Subcutaneous abdominal adipose tissue (tissue), 5 donors: ENCODE results near the gene CPNE4.

Source experiments
- H3K27ac ChIP-seq: one replicate; pipeline ENCODE4 v1.7.0; 2013; ENCODE audit warnings: low read depth, mild to moderate bottlenecking, inconsistent platforms, low read length, moderate library complexity
- H3K27me3 ChIP-seq, 5 donors: one replicate each; pipeline ENCODE4 v1.7.0; 2013; ENCODE audit warnings: low read length in 5 of 5, inconsistent platforms in 1 of 5; ENCODE audit not compliant: control insufficient read depth in 5 of 5, insufficient read depth in 4 of 5
- H3K36me3 ChIP-seq, 5 donors: one replicate each; pipeline ENCODE4 v1.7.0; 2013; ENCODE audit warnings: low read length in 5 of 5; ENCODE audit not compliant: control insufficient read depth in 5 of 5, insufficient read depth in 5 of 5
- H3K4me1 ChIP-seq, 5 donors: one replicate each; pipeline ENCODE4 v1.7.0; 2013; ENCODE audit warnings: low read length in 5 of 5, mild to moderate bottlenecking in 3 of 5, moderate library complexity in 1 of 5; ENCODE audit not compliant: control insufficient read depth in 5 of 5, insufficient read depth in 5 of 5
- H3K4me3 ChIP-seq, 5 donors: one replicate each; pipeline ENCODE4 v1.7.0; 2013; ENCODE audit warnings: low read length in 5 of 5, low read depth in 1 of 5
- H3K9ac ChIP-seq, 5 donors: one replicate each; pipeline ENCODE4 v1.7.0; 2013; ENCODE audit warnings: low read length in 5 of 5, mild to moderate bottlenecking in 4 of 5, moderate library complexity in 3 of 5
- H3K9me3 ChIP-seq, 5 donors: one replicate each; pipeline ENCODE4 v1.7.0; 2013; ENCODE audit warnings: low read length in 5 of 5; ENCODE audit not compliant: control insufficient read depth in 5 of 5
- donor health status: healthy.
- donor health status: healthy.
- donor health status: healthy.
- donor health status: healthy.
- donor health status: healthy.

CPNE4 gene

DNA sequence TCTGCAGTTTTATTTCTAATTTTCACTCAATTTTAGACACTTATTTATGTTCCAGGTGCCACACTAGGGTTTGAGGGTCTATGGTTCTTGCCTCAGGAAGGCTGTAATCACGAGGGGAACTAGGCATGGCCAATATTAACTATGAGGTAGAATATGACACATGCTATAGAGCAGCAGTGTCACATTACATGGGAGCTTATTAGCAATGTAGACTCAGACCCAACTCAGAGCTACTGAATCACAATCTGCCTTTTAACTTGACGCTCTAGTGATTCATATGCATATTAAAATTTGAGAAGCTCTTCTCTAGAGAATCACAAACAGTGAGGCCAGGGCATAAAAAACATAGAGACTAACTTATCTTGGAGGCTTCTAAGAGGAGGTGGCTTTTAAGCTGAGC is 499.2 kb downstream of the CPNE4 start:
- no peak overlapping the region for H3K27ac ChIP-seq
- peaks cover 0 to 5% (median 3%) of the 10 kb centered on the region in 5 donors for H3K9me3 ChIP-seq
- no peaks in the 10 kb centered on the region for H3K27me3 ChIP-seq
- H3K4me3 ChIP-seq, result no peak overlapping the region
- H3K36me3 ChIP-seq, result no peaks in the 10 kb centered on the region
- no peak overlapping the region for H3K9ac ChIP-seq
- H3K4me1 ChIP-seq, result peaks cover 0 to 4% (median 0%) of the 10 kb centered on the region in 5 donors

DNA sequence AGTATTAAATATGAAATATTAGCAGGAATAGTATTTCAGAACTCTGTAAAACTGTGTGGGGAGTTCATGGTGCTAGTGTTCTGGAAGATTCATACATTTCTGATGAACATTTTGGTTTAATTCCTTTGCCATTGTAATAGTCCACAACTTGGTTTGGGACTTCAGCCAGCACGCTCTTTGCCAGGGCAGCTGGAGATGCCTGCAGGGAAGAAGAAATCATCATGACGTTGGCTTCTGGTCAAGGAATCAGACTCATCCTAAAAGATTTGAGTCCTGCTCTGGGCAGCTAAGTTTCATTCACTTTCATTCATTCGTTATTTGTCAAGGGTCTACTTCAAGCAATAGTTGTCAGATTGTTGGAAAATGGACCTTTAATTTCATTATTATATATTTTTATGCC is 499.7 kb downstream of the CPNE4 start:
- Histone ChIP-seq H3K36me3 (no peaks in the 10 kb centered on the region), H3K9me3 (peaks cover 0 to 5% (median 3%) of the 10 kb centered on the region in 5 donors), H3K27me3 (no peaks in the 10 kb centered on the region), H3K27ac (no peak overlapping the region), H3K4me1 (peaks cover 0 to 4% (median 0%) of the 10 kb centered on the region in 5 donors), H3K4me3 (no peak overlapping the region), H3K9ac (no peak overlapping the region)

DNA sequence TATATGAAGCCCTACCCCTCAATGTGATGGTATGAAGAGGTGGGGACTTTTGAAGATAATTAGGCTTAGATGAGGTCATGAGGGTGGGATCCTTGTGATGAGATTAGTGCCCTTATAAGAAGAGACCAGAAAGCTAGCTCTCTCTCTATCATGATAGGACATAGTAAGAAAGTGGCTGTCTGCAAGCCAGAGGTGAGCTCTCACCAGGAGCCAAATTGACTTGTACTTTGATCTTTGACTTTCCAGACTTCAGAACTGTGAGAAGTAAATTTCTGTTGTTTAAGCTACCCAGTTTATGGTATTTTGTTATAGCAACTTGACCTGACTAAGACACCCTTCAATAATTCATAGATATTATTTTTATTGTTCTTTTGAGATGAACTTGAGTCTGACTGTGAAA is 502.2 kb downstream of the CPNE4 start:
- Histone ChIP-seq H3K4me3 (no peak overlapping the region), H3K9me3 (peaks cover 0 to 3% (median 0%) of the 10 kb centered on the region in 5 donors), H3K27ac (no peak overlapping the region), H3K27me3 (no peaks in the 10 kb centered on the region), H3K9ac (no peak overlapping the region), H3K36me3 (no peaks in the 10 kb centered on the region), H3K4me1 (no peaks in the 10 kb centered on the region)

DNA sequence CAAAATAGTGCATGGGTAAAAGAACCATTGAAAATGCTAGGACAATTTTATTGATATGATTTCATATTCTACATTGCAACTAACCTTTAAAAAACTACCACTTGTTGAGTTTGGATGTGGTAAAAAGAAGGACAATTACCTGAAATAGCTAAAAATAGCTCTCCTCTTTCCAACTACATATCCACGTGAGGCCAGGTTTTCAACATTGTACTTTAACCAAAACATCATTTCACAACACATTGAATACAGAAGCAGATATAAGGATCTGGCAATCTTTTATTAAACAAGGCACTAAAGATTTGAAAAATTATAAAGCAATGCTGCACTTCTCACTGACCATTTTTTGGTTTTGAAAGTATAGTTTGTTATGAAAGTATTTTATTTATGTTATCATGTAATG is 504.0 kb downstream of the CPNE4 start:
- Histone ChIP-seq H3K36me3 (no peaks in the 10 kb centered on the region), H3K9me3 (peaks cover 0 to 3% (median 0%) of the 10 kb centered on the region in 5 donors)

DNA sequence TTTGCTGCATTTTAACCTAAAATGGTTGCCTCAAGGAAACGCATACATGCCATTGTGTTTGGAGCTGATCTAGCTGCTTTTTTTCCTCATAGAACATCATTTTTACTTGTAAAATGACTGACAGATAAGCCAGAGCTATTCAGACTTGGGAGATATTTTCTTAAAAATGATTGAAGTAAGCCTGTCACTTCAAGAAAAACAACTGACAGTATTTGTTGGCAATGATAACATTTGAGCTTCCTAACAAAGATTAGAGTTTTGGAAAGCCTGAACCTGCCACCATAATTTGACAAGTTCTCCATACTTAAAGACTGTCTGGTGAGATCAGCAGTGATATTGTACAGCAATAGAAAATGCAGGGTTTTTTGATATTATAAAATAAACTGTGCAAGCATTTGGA is 504.4 kb downstream of the CPNE4 start:
- no peak overlapping the region for H3K27ac ChIP-seq

More for the DNA sequence above, 504.0 kb downstream of the CPNE4 start:
- H3K27ac ChIP-seq, result no peak overlapping the region
- no peak overlapping the region for H3K9ac ChIP-seq
- no peak overlapping the region for H3K4me3 ChIP-seq
- H3K27me3 ChIP-seq, result no peaks in the 10 kb centered on the region
- H3K4me1 ChIP-seq, result peaks cover 0 to 9% (median 8%) of the 10 kb centered on the region in 5 donors

DNA sequence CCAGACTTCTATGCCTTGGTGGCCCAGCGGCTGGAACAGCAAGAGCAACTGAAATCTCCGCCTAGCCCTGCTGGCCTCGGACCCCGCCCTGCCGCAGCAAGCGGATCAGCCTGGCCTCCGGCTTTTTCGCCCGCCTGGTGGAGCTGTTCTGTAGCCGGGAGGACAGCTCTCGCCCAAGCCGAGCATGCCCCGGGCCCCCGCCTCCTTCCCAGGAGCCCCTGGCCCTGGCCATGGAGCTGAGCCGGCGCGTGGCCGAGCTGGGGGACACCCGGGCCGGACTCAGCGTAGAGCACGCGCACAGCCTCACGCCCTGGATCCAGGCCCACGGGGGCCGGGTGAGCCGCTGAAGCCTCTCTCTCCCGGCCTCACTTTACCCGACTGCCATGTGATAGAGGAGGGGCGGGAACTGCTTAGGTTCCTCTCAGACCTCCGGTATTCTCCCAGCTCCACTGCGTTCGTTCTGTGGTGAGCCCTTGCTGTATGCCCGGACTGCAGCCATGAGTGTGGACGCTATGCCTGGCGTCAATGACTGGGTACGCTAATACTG is 507.9 kb downstream of the CPNE4 start:
- no peaks in the 10 kb centered on the region for H3K27me3 ChIP-seq

More for the DNA sequence above, 504.4 kb downstream of the CPNE4 start:
- no peak overlapping the region for H3K9ac ChIP-seq
- H3K9me3 ChIP-seq, result peaks cover 0 to 3% (median 0%) of the 10 kb centered on the region in 5 donors
- H3K4me1 ChIP-seq, result peaks cover 0 to 9% (median 8%) of the 10 kb centered on the region in 5 donors
- no peaks in the 10 kb centered on the region for H3K27me3 ChIP-seq
- H3K4me3 ChIP-seq, result no peak overlapping the region
- no peaks in the 10 kb centered on the region for H3K36me3 ChIP-seq

DNA sequence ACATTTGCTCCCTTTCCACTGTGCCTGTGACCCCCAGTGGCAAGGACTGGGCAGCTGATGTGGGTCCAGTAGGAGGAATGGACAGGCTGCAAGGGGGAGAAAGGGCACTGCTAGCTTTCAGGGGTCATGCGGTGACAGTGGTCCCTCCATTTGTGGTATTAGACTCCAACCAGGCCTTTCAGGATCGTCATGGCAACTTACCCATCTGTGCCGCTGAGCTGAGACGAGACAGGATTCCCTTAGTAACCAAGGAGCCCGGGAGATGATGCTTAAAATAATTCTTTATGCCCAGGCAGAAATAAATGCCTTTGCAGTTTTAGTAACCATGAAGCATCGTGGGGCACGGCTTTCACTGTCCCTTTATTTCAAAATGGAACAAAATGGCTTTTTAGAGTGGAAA is 516.1 kb downstream of the CPNE4 start:
- H3K4me1 ChIP-seq, result no peaks in the 10 kb centered on the region
- H3K9me3 ChIP-seq, result peaks cover 0 to 3% (median 0%) of the 10 kb centered on the region in 5 donors
- no peak overlapping the region for H3K27ac ChIP-seq
- H3K9ac ChIP-seq, result no peak overlapping the region
- no peak overlapping the region for H3K4me3 ChIP-seq
- no peaks in the 10 kb centered on the region for H3K27me3 ChIP-seq
- H3K36me3 ChIP-seq, result no peaks in the 10 kb centered on the region

More for the DNA sequence above, 507.9 kb downstream of the CPNE4 start:
- Histone ChIP-seq H3K36me3 (no peaks in the 10 kb centered on the region), H3K4me1 (peaks cover 0 to 9% (median 8%) of the 10 kb centered on the region in 5 donors), H3K9ac (peak overlapping the region in 4 of 5 donors; percentile 48 to 68 (median 62)), H3K27ac (no peak overlapping the region), H3K9me3 (no peaks in the 10 kb centered on the region), H3K4me3 (peak overlapping the region; percentile 60 to 74 (median 73))

DNA sequence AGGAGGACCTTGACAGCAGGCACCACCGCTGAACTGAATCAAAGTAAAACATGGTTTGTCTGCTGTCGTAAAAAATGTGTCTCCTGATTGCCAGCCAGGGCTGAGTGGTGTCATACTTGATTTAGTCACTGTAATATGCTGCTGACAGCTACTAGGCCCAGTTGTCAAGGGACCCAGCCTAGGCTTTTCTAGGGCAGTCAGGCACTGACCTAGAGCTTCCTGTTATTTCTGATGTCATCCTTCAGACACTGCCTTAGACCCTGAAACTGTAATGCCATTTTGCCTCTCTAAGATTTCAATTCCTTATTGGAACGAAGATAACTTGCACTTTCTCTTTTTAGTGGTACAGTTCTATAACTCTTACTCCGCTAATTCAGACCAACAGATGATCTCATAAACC is 529.4 kb downstream of the CPNE4 start:
- H3K4me1 ChIP-seq, result peaks cover 3 to 29% (median 19%) of the 10 kb centered on the region in 5 donors
- no peaks in the 10 kb centered on the region for H3K9me3 ChIP-seq
- peaks cover 0 to 3% (median 0%) of the 10 kb centered on the region in 5 donors for H3K27me3 ChIP-seq
- H3K36me3 ChIP-seq, result peaks cover 0 to 2% (median 0%) of the 10 kb centered on the region in 5 donors
- H3K27ac ChIP-seq, result no peak overlapping the region
- no peak overlapping the region for H3K9ac ChIP-seq
- no peak overlapping the region for H3K4me3 ChIP-seq

DNA sequence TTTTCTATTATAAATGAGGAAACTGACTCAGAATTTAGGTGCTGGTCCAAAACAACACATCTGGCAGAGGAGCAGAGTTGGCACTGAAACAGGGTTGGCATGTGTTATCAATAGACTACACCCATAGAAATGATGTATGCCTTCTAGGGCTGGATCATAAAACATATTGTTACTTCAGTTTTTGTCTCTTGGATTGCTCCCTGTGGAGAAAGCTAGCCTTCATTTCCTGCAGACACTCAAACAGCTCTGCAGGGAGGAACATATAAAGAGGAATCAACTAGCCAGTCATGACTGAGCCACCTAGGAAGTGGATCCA is 531.5 kb downstream of the CPNE4 start:
- H3K9me3 ChIP-seq, result no peaks in the 10 kb centered on the region
- peak overlapping the region; percentile 62 for H3K27ac ChIP-seq
- H3K27me3 ChIP-seq, result peaks cover 0 to 3% (median 0%) of the 10 kb centered on the region in 5 donors
- H3K36me3 ChIP-seq, result peaks cover 12 to 20% (median 14%) of the 10 kb centered on the region in 5 donors
- H3K9ac ChIP-seq, result peak overlapping the region; percentile 94 to 99 (median 96)
- peaks cover 3 to 29% (median 19%) of the 10 kb centered on the region in 5 donors for H3K4me1 ChIP-seq
- peak overlapping the region; percentile 95 to 100 (median 99) for H3K4me3 ChIP-seq

DNA sequence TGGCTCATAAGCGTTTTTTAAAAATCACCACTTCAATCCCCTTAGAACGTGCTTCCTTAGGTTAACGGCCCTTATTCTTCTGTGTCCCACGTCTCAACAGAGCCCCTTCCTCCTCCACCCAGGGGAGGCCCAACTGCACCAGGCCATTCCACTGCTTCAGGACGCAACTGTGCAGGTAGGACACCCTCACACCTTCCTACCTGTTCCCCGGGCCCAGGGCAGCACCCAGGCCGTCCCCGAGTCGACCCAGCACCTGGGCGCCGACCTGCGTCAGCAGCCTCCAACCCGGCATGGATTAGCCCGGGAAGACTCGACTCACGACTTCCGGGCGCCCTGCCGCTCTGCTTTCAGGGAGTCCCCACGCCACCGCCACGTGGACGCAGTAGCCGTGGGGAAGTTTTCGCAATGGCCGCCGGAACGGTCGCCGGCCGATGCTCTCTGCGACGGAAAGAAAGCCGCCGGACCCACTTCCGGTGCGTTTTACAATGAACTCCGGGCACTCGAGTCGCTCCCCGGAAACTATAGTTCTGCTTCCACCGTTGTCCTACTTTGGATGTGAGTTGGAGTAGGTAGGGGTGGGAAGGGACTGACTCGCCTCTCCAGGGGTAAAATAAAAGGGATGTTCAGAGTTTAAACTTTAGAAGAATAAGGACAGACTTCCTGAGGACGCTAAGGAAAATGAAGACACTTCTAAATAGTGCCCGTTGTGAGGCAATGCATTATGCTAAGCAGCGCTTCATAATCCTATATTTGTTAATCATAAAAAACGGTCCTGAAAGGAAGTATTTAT is 532.1 kb downstream of the CPNE4 start, which contains the start of gene MRPL3:
TSS of gene MRPL3 (minus strand) at position 442 of the 790 bp plus-strand sequence. CDS start at position 292, 150 bp downstream.
- peaks cover 0 to 3% (median 0%) of the 10 kb centered on the region in 5 donors for H3K27me3 ChIP-seq
- H3K36me3 ChIP-seq, result peaks cover 14 to 25% (median 16%) of the 10 kb centered on the region in 5 donors
- H3K9me3 ChIP-seq, result no peaks in the 10 kb centered on the region

More for the DNA sequence above, 532.1 kb downstream of the CPNE4 start, which contains the start of gene MRPL3:
- peaks cover 3 to 29% (median 19%) of the 10 kb centered on the region in 5 donors for H3K4me1 ChIP-seq
- H3K9ac ChIP-seq, result peak within 1 kb of the TSS; percentile 94 to 99 (median 96)
- H3K4me3 ChIP-seq, result peak within 1 kb of the TSS; percentile 95 to 100 (median 99)
- H3K27ac ChIP-seq, result peak within 1 kb of the TSS; percentile 62
